ENCODE measurements around the gene MAPK9. TPM values are rescaled to one million over a fixed set of nuclear protein-coding genes. Genes with fewer than 3 reads are reported as not detected.

The MAPK9 gene
- total RNA-seq, 1 experiment from 2014 or later, result 38.6 TPM

DNA sequence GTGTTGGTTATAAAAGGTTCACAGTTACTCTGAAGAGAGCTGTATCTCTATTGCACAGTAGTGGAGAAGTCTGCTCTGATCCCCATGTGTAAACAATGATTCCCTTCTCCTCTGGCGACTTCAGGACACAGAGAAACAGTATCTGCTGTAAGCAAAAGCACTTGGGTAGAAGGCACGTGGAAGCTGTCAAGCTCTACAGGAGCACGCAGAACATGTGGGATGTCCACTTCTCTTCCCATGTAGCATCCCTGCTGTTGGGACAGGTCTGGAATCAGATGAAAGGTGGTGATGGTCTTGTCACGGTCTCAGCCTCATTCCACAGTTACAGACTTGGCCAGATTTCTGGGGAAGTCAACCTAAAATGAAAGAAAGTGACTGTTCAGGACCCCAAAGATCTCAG lies 9.4 kb upstream of the MAPK9 start:
- Histone ChIP-seq H3K23me2 (ENCODE audit: insufficient read length, low read depth, low read length, poor library complexity, severe bottlenecking) (no peaks in the 10 kb centered on the region), H2BK12ac (ENCODE audit: insufficient read length, low read depth, low read length) (no peak overlapping the region), H3K27ac (ENCODE audit: insufficient read length, low read depth, low read length) (no peak overlapping the region), H3K9ac (ENCODE audit: extremely low read depth, insufficient read length, low read length) (no peak overlapping the region), H3K56ac (ENCODE audit: insufficient read length, low read depth, low read length) (no peak overlapping the region), H2AFZ (ENCODE audit: low read length) (no peak overlapping the region), H3K14ac (ENCODE audit: insufficient read depth, low read length) (no peak overlapping the region), H4K20me1 (ENCODE audit: control insufficient read depth, insufficient read depth, insufficient read length) (peaks cover 3% of the 10 kb centered on the region), H2BK15ac (ENCODE audit: low read depth, low read length) (no peak overlapping the region), H3K79me2 (ENCODE audit: insufficient read depth, low read length) (no peaks in the 10 kb centered on the region), H3K27me3 (ENCODE audit: insufficient read depth, low read length) (no peaks in the 10 kb centered on the region), H3K4me1 (ENCODE audit: insufficient read depth, low read length) (no peaks in the 10 kb centered on the region), H2AK5ac (ENCODE audit: insufficient read length, low read length) (no peak overlapping the region), H3K79me1 (ENCODE audit: insufficient read depth, low read depth, low read length, poor library complexity, severe bottlenecking) (no peaks in the 10 kb centered on the region), H3K18ac (ENCODE audit: insufficient read length, low read depth, low read length) (no peak overlapping the region), H2BK20ac (ENCODE audit: low read depth, low read length, poor library complexity, severe bottlenecking) (no peak overlapping the region), H3K9me3 (ENCODE audit: control insufficient read depth, low read depth, low read length) (no peaks in the 10 kb centered on the region), H3T11ph (ENCODE audit: low read length) (no peak overlapping the region), H3K4me2 (ENCODE audit: insufficient read depth, insufficient read length, low read length) (no peak overlapping the region), H4K91ac (ENCODE audit: insufficient read length, low read depth, low read length) (no peak overlapping the region), H3K4ac (ENCODE audit: low read depth, low read length) (no peak overlapping the region), H4K8ac (replicated peaks; ENCODE audit: insufficient read length, low read depth, low read length) (no peak overlapping the region), H2BK120ac (ENCODE audit: low read depth, low read length, poor library complexity, severe bottlenecking) (no peak overlapping the region), H4K5ac (ENCODE audit: insufficient read length, low read depth, low read length) (no peak overlapping the region), H2BK5ac (ENCODE audit: insufficient read length, low read length) (no peak overlapping the region), H3K23ac (ENCODE audit: insufficient read length, low read depth, low read length) (no peak overlapping the region)
- no peaks in the 10 kb centered on the region for H3K27me3 Mint-ChIP-seq (ENCODE audit: low read depth)
- no CpG with 5 or more reads among the region's 4 CpGs for WGBS (ENCODE audit: extremely low coverage, insufficient read length, low lambda C conversion rate)
- H3K27ac Mint-ChIP-seq, result no peak overlapping the region; a peak in 2 of 7 replicates
- TF ChIP-seq, protein P1, sequence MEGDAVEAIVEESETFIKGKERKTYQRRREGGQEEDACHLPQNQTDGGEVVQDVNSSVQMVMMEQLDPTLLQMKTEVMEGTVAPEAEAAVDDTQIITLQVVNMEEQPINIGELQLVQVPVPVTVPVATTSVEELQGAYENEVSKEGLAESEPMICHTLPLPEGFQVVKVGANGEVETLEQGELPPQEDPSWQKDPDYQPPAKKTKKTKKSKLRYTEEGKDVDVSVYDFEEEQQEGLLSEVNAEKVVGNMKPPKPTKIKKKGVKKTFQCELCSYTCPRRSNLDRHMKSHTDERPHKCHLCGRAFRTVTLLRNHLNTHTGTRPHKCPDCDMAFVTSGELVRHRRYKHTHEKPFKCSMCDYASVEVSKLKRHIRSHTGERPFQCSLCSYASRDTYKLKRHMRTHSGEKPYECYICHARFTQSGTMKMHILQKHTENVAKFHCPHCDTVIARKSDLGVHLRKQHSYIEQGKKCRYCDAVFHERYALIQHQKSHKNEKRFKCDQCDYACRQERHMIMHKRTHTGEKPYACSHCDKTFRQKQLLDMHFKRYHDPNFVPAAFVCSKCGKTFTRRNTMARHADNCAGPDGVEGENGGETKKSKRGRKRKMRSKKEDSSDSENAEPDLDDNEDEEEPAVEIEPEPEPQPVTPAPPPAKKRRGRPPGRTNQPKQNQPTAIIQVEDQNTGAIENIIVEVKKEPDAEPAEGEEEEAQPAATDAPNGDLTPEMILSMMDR (conservative IDR thresholded peaks at IDR 0.05), result no peak
- no peak overlapping the region for H3K4me3 Mint-ChIP-seq
- no peaks in the 10 kb centered on the region for H3K9me3 Mint-ChIP-seq
- H3K36me3 Mint-ChIP-seq (ENCODE audit: insufficient read depth in 1 of 3, low read depth in 3 of 3), result peaks cover 49 to 56% (median 54%) of the 10 kb centered on the region in 3 experiments
- H3K4me1 Mint-ChIP-seq, result no peaks in the 10 kb centered on the region
- DNase-seq, result no peak

Measured in H9 (cell line).